Keratinocyte (primary cell): ENCODE measurements around the gene GAPDHS. TPM values are rescaled to one million over a fixed set of nuclear protein-coding genes. Genes with fewer than 3 reads are reported as not detected.
A peak's percentile ranks its signal among the peaks of the same experiment; 100 is the strongest.

Experiments used
- DNase-seq: peaks from one replicate; pipeline ENCODE4 v3.0.0-alpha.2; 2011; ENCODE audit warnings: low read depth, missing footprints, low spot score
- FAIRE-seq: peaks from 2 replicates; lab custom pipeline; 2011; peaks lifted over from hg19 to GRCh38; lab: Jason Lieb, UNC
- H2AFZ ChIP-seq: 2 replicates; pipeline ENCODE4 v1.6.0; 2012; ENCODE audit warnings: low read length, control low read depth, inconsistent platforms; ENCODE audit not compliant: control insufficient read depth
- H3K27ac ChIP-seq: 2 replicates; pipeline ENCODE4 v1.5.1; 2011; ENCODE audit warnings: low read length; ENCODE audit not compliant: control insufficient read depth, insufficient read depth
- H3K27me3 ChIP-seq: 3 replicates; pipeline ENCODE4 v1.6.0; 2011; ENCODE audit warnings: low read length; ENCODE audit not compliant: control insufficient read depth, insufficient read depth; ENCODE audit errors: extremely low read depth
- H3K36me3 ChIP-seq, 2 experiments: 2 replicates in 1 of 2; 3 replicates in 1 of 2; pipeline ENCODE4 v1.5.1; 2011; ENCODE audit warnings: low read length in 2 of 2, mild to moderate bottlenecking in 1 of 2; ENCODE audit not compliant: control insufficient read depth in 2 of 2, insufficient read depth in 2 of 2; ENCODE audit errors: extremely low read depth in 1 of 2
- H3K4me1 ChIP-seq: 3 replicates; pipeline ENCODE4 v1.5.1; 2011; ENCODE audit warnings: low read length; ENCODE audit not compliant: control insufficient read depth, insufficient read depth; ENCODE audit errors: extremely low read depth
- H3K4me2 ChIP-seq: 3 replicates; pipeline ENCODE4 v1.6.0; 2011; ENCODE audit warnings: low read depth, low read length; ENCODE audit not compliant: control insufficient read depth, insufficient read depth; ENCODE audit errors: extremely low read depth
- H3K4me3 ChIP-seq, 3 experiments: fragments of 200-600 bp in 1 of 3; sonication (generic) in 1 of 3; 2 replicates in 2 of 3; 3 replicates in 1 of 3; pipeline ENCODE4 v1.5.1; 2011 to 2016; ENCODE audit warnings: low read length in 3 of 3, mild to moderate bottlenecking in 3 of 3, control low read depth in 2 of 3, inconsistent platforms in 1 of 3, low read depth in 1 of 3, mixed read lengths in 1 of 3, mixed run types in 1 of 3, moderate library complexity in 1 of 3; ENCODE audit not compliant: control insufficient read depth in 2 of 3, insufficient read depth in 2 of 3; ENCODE audit errors: extremely low read depth in 1 of 3
- H3K79me2 ChIP-seq: 2 replicates; pipeline ENCODE4 v1.6.0; 2012; ENCODE audit warnings: low read length; ENCODE audit not compliant: control insufficient read depth, insufficient read depth
- H3K9ac ChIP-seq: 3 replicates; pipeline ENCODE4 v1.6.0; 2011; ENCODE audit warnings: low read length; ENCODE audit not compliant: control insufficient read depth, insufficient read depth; ENCODE audit errors: extremely low read depth
- H3K9me1 ChIP-seq: 3 replicates; pipeline ENCODE4 v1.6.0; 2011; ENCODE audit warnings: low read length; ENCODE audit not compliant: control insufficient read depth, insufficient read depth; ENCODE audit errors: extremely low read depth
- H3K9me3 ChIP-seq: 2 replicates; pipeline ENCODE4 v1.5.1; 2012; ENCODE audit warnings: low read depth, low read length; ENCODE audit not compliant: control insufficient read depth
- H4K20me1 ChIP-seq: 3 replicates; pipeline ENCODE4 v1.6.0; 2011; ENCODE audit warnings: low read length; ENCODE audit not compliant: control insufficient read depth, insufficient read depth; ENCODE audit errors: extremely low read depth
- CTCF ChIP-seq, 3 experiments: IDR thresholded peaks in 1 of 3; conservative IDR thresholded peaks in 1 of 3; optimal IDR thresholded peaks in 1 of 3; 2 replicates in 2 of 3; 3 replicates in 1 of 3; pipeline versions ENCODE3 to v1.5.1; 2011; ENCODE audit warnings: low read length in 3 of 3, mild to moderate bottlenecking in 3 of 3, moderate library complexity in 2 of 3, control low read depth in 1 of 3, inconsistent platforms in 1 of 3; ENCODE audit not compliant: insufficient read depth in 2 of 3; ENCODE audit errors: extremely low read depth in 1 of 3
- EZH2 ChIP-seq: IDR thresholded peaks from one replicate; pipeline ENCODE4 v1.6.1; 2012; ENCODE audit warnings: inconsistent platforms, mild to moderate bottlenecking, low read length, moderate library complexity
- dilution Hi-C: fragments of 300-500 bp; cut with MboI; formaldehyde crosslinking; loops from one replicate; pipeline ENCODE4 v1.7.0; 2020; ENCODE audit warnings: low sequenced_read_pairs; ENCODE audit not compliant: extremely low pct_ligation_motif_present
- polyA plus RNA-seq, 5 experiments: library from polyadenylated mRNA; depleted of rRNA in 3 of 5; stranded (reverse) in 3 of 5; stranded (forward) in 1 of 5; unstranded in 1 of 5; fragments of >200 nt; gene quantifications; 1 replicate in 1 of 5; 2 replicates in 3 of 5; 3 replicates in 1 of 5; pipeline versions ENCODE4 v1.2.1 to v1.2.3, GENCODE V29; 2011 to 2012; ENCODE audit warnings: missing spikeins in 2 of 5, low read depth in 1 of 5, low replicate concordance in 1 of 5

The GAPDHS gene
- polyA plus RNA-seq, 1 donor (not counting 4 experiments of a cell fraction or from before 2014, with no cell fraction given): 0.08 TPM

DNA sequence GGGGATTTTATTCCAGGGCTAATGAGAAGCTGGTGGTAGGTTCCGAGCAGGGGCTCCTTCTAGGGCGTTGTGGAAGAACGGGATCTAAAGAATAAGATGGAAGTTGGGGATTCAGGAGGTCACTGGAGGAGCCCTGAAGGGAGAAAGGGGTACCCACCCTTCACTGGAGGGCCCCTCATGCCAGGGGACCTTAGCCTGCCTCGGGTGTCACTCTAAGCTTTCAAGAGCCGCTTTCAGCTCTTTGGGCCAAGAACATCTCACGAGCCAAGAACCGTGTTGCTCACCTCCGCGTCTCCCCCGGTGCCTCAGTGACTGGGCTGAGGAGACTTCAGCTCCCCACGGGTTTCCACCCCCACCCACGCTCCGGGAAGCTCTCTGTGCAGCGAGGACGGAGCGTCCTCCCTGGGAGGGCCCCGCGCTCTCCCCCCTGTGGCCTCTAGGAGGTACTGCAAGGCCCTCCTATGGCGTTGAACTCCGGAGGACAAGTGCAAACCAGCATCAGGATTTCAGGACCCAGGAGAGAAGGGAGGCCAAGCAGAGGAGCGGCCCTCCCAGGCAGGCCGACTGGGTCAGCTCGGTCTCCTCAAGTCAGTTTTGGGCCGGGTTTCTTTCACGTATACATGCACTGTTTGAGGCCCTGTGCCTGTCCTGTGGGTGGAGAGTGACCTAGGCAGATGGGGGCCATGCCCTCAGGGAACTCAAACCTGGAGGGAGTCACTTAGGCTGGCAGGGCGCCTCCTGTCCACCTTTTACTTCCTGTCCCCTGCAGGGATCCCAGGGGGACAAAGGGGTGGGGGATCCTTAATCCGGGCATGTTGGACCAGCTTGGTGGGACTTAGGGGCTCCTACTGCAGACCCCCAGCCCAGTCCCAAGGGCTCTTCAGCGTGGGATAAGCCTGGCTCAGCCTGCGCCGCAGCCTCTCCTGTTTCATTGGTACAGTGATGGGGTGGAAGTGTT, 37.9 kb upstream of the GAPDHS start:
- peaks cover 2% of the 10 kb centered on the region for H4K20me1 ChIP-seq
- no peak overlapping the region for H3K27ac ChIP-seq
- peaks cover 18% of the 10 kb centered on the region for H3K4me1 ChIP-seq
- H3K9ac ChIP-seq: no peak overlapping the region
- peak overlapping the region; percentile 14 for H2AFZ ChIP-seq
- no peaks in the 10 kb centered on the region for H3K9me3 ChIP-seq
- dilution Hi-C loops: no loop called here
- TF ChIP-seq EZH2 (no peak), CTCF (optimal IDR thresholded peaks at IDR 0.05 in 1 of 3, IDR thresholded peaks at IDR 0.05 in 1 of 3, conservative IDR thresholded peaks at IDR 0.05 in 1 of 3; ENCODE audit: extremely low read depth in 1 of 3, insufficient read depth in 2 of 3, low read length in 3 of 3) (peak; percentile 85 to 99 (median 89))
- H3K4me2 ChIP-seq: peak overlapping the region; percentile 75
- DNase-seq: no peak
- H3K9me1 ChIP-seq: no peaks in the 10 kb centered on the region
- FAIRE-seq: peak; percentile 9
- peaks cover 9% of the 10 kb centered on the region for H3K27me3 ChIP-seq
- H3K4me3 ChIP-seq: peak overlapping the region in 1 of 3 experiments; percentile 24
- H3K36me3 ChIP-seq: peaks cover 12 to 18% of the 10 kb centered on the region in 2 experiments
- no peaks in the 10 kb centered on the region for H3K79me2 ChIP-seq

- FAIRE-seq: no peak
- no peak overlapping the region for H2AFZ ChIP-seq
These were observed 35.9 kb upstream of the GAPDHS start for GRCh38 chr19:35497406-35497805.

More at GRCh38 chr19:35497406-35497805, 35.9 kb upstream of the GAPDHS start:
- no peak for TF ChIP-seq CTCF (optimal IDR thresholded peaks at IDR 0.05 in 1 of 3, IDR thresholded peaks at IDR 0.05 in 1 of 3, conservative IDR thresholded peaks at IDR 0.05 in 1 of 3; ENCODE audit: extremely low read depth in 1 of 3, insufficient read depth in 2 of 3, low read length in 3 of 3)
- no peak for TF ChIP-seq EZH2
- peaks cover 19 to 33% of the 10 kb centered on the region in 2 experiments for H3K36me3 ChIP-seq
- H3K4me3 ChIP-seq: no peak overlapping the region
- H3K79me2 ChIP-seq: no peaks in the 10 kb centered on the region
- no peak overlapping the region for H3K4me2 ChIP-seq
- H3K9me3 ChIP-seq: no peaks in the 10 kb centered on the region
- no peak overlapping the region for H3K9ac ChIP-seq
- no peaks in the 10 kb centered on the region for H3K9me1 ChIP-seq
- peaks cover 6% of the 10 kb centered on the region for H4K20me1 ChIP-seq
- no peak overlapping the region for H3K27ac ChIP-seq
- H3K4me1 ChIP-seq: peaks cover 27% of the 10 kb centered on the region
- peaks cover 2% of the 10 kb centered on the region for H3K27me3 ChIP-seq
- dilution Hi-C loops: no loop called here
- DNase-seq: no peak
